GM19043 (cell line): ENCODE data around the gene CABS1.

Source experiments
- ATAC-seq: cut with Tn5 transposase; IDR thresholded peaks from one replicate; pipeline ENCODE4 v1.9.1; 2021; ENCODE audit warnings: low read depth; ENCODE audit not compliant: unreplicated experiment

The CABS1 gene

GRCh38 chr4:70334681-70335080, at the start of gene CABS1:
Gene CABS1, plus strand, starts transcription at chr4:70334981. Its CDS starts 59 bp downstream, at chr4:70335040.
- ATAC-seq: no peak

GRCh38 chr4:70288651-70289050, 46.1 kb upstream of the CABS1 start:
- ATAC-seq: no peak

- no peak for ATAC-seq
Measured at GRCh38 chr4:70291341-70291740, 43.4 kb upstream of the CABS1 start.

GRCh38 chr4:70297576-70297975, 37.2 kb upstream of the CABS1 start:
- no peak for ATAC-seq

- no peak for ATAC-seq
Measured at GRCh38 chr4:70298051-70298450, 36.7 kb upstream of the CABS1 start.

- ATAC-seq: no peak
Measured at GRCh38 chr4:70299643-70300042, 35.1 kb upstream of the CABS1 start.

GRCh38 chr4:70300215-70300614, 34.6 kb upstream of the CABS1 start:
- ATAC-seq: no peak

- ATAC-seq: no peak
Measured at GRCh38 chr4:70303090-70303489, 31.7 kb upstream of the CABS1 start.

GRCh38 chr4:70305601-70306000, 29.2 kb upstream of the CABS1 start:
- no peak for ATAC-seq

- no peak for ATAC-seq
Measured at GRCh38 chr4:70306076-70306475, 28.7 kb upstream of the CABS1 start.

- ATAC-seq: no peak
Measured at GRCh38 chr4:70313736-70314135, 21.0 kb upstream of the CABS1 start.

GRCh38 chr4:70315928-70316327, 18.9 kb upstream of the CABS1 start:
- peak; percentile 66 for ATAC-seq

- ATAC-seq: no peak
Measured at GRCh38 chr4:70326052-70326451, 8.7 kb upstream of the CABS1 start.

GRCh38 chr4:70336043-70336442, 1.3 kb downstream of the CABS1 start:
- ATAC-seq: no peak

GRCh38 chr4:70337886-70338420, 3.2 kb downstream of the CABS1 start:
- ATAC-seq: no peak

GRCh38 chr4:70356185-70356584, 21.4 kb downstream of the CABS1 start:
- no peak for ATAC-seq

GRCh38 chr4:70359115-70359661, 24.4 kb downstream of the CABS1 start:
- ATAC-seq: no peak

- ATAC-seq: no peak
Measured at GRCh38 chr4:70360460-70360859, 25.7 kb downstream of the CABS1 start, which contains the start of gene SMR3A. Gene SMR3A, plus strand, starts transcription at chr4:70360760. Its CDS starts 1,356 bp downstream, at chr4:70362116.

- ATAC-seq: no peak
Measured at GRCh38 chr4:70364002-70364401, 29.2 kb downstream of the CABS1 start.

- ATAC-seq: no peak
Measured at GRCh38 chr4:70365479-70365878, 30.7 kb downstream of the CABS1 start.

- no peak for ATAC-seq
Measured at GRCh38 chr4:70367813-70368212, 33.0 kb downstream of the CABS1 start.

- no peak for ATAC-seq
Measured at GRCh38 chr4:70371987-70372386, 37.2 kb downstream of the CABS1 start.

GRCh38 chr4:70372760-70373159, 38.0 kb downstream of the CABS1 start:
- no peak for ATAC-seq
